GM12864 (cell line): ENCODE measurements around the gene MAGEB2.

Experiments
- DNase-seq: peaks from one replicate; pipeline ENCODE4 v3.0.0-alpha.2; 2011; ENCODE audit warnings: low read depth
- H3K4me3 ChIP-seq: 2 replicates; pipeline ENCODE4 v1.5.1; 2011; ENCODE audit warnings: mild to moderate bottlenecking, low read depth, low read length, control low read depth
- TF ChIP-seq, protein P1 (sequence below): IDR thresholded peaks from 2 replicates; pipeline ENCODE4 v1.5.1; 2011; ENCODE audit warnings: low read depth, mild to moderate bottlenecking, moderate library complexity, low read length, control low read depth, inconsistent platforms; ENCODE audit errors: missing control alignments

The MAGEB2 gene

DNA sequence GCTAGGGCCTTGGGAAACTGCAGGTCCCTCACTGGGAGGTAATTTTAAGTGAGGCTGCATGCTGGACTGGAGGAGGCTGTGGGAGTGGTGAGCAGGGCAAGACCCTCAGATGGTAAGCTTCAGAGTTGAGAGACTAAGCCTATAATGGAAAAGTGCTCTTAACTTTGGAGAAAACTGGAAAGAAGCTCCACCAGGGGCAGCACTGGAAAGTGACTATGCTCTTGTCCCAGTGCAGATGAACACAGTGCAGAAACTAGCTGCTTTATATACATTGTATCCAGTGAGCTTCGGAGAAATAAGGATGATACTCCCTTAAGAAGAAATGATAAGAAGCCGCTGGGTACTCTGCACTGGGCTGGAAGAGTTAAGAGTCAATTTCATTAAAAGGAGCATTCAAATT lies 3.2 kb upstream of the MAGEB2 start:
- no peak overlapping the region for H3K4me3 ChIP-seq
- no peak for DNase-seq
- TF ChIP-seq, protein P1, sequence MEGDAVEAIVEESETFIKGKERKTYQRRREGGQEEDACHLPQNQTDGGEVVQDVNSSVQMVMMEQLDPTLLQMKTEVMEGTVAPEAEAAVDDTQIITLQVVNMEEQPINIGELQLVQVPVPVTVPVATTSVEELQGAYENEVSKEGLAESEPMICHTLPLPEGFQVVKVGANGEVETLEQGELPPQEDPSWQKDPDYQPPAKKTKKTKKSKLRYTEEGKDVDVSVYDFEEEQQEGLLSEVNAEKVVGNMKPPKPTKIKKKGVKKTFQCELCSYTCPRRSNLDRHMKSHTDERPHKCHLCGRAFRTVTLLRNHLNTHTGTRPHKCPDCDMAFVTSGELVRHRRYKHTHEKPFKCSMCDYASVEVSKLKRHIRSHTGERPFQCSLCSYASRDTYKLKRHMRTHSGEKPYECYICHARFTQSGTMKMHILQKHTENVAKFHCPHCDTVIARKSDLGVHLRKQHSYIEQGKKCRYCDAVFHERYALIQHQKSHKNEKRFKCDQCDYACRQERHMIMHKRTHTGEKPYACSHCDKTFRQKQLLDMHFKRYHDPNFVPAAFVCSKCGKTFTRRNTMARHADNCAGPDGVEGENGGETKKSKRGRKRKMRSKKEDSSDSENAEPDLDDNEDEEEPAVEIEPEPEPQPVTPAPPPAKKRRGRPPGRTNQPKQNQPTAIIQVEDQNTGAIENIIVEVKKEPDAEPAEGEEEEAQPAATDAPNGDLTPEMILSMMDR: no peak

DNA sequence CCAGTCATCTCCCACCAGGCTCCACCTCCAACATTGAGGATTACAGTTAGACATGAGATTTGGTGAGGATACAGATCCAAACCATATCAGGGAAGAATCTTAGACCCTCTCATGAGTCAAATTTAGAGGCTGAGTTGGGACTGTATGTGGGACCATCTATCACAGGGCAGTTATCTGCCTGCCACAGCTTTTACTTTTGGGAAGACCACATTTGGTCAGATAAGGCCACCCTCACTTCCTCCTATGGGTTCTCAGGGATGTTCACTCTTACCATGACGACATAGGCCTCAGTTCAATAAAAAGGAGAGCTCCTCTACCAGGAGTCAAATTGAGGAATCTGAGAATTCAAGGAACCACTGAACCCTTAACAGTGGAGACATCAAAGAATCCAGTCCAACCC lies 2.1 kb downstream of the MAGEB2 start:
- no peak for DNase-seq
- TF ChIP-seq, protein P1: no peak
- H3K4me3 ChIP-seq: no peak overlapping the region

GRCh38 chrX:30219372-30219771 lies 4.0 kb downstream of the MAGEB2 start:
- TF ChIP-seq, protein P1: no peak
- no peak overlapping the region for H3K4me3 ChIP-seq
- DNase-seq: no peak

DNA sequence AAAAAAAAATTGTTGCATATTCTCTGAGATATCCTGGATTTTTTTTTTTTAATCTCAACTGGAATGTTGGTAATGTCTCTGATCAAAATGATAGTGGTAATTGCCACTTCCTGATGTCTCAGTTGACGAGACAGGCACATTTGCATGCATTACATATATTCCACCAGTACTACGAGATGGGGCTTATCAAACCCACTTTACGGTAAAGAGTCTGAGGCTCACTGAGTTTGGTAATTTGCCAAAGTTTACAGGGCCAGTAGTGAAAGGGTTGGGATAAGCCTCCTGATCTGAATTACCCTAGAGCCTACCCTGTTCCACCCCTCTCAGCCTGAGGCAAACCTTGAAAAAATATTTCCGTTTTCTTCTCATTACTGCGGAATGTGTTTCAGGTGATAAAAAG lies 5.3 kb downstream of the MAGEB2 start:
- TF ChIP-seq, protein P1: no peak
- H3K4me3 ChIP-seq: no peak overlapping the region
- DNase-seq: no peak

DNA sequence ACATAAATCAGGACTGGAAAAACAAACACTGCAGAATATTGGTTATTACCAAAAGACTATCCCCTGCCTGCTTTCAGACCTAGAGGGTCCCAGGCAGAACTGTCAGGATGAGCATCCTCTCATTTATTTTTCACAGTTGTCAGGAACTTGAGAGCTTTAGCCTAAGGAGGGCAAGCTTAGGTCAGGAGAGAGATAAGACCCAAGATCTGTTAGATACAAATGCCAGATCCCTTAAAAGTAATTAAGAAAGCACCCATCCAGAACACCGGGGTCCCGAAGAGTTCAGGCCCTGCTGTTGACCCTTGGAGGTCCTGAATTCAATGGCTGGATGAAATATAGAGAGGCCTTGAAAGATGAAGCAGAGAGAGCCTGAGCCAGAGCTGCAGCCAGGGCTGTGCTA lies 9.2 kb downstream of the MAGEB2 start:
- H3K4me3 ChIP-seq: no peak overlapping the region
- TF ChIP-seq, protein P1: no peak
- DNase-seq: no peak

DNA sequence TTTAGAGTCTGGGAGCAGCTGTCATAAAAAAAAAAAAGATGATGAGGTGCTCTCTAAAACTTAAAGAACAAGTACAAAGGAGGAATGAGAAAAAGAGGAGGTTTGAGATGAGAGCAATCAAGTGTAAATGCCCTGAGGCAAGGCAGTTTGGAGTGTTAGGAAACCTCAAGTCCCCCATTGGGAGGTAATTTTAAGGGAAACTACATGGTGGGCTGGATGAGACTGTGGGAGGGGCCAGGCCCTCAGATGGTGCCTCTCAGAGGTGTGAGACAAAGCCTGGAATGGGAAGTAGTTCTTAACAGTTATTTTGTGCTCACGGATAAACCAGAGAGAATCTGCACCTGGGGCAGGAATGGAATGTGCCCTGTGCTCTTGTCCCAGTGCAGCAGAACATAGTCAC lies 13.2 kb downstream of the MAGEB2 start:
- TF ChIP-seq, protein P1: no peak
- H3K4me3 ChIP-seq: no peak overlapping the region
- no peak for DNase-seq

- H3K4me3 ChIP-seq: no peak within 1 kb of the TSS
- no peak for DNase-seq
- TF ChIP-seq, protein P1: no peak
Measured at GRCh38 chrX:30230395-30230794, 15.0 kb downstream of the MAGEB2 start, which contains the start of gene MAGEB3. Gene MAGEB3 (plus strand): TSS chrX:30230657. CDS start chrX:30235925, 5,268 bp downstream.
